Stomach (tissue), 4 donors: ENCODE measurements around the gene RUBCN.

ENCODE experiments used
- EP300 ChIP-seq: sonication (generic); formaldehyde crosslinking; IDR thresholded peaks from one replicate; pipeline ENCODE4 v1.6.1; 2017; ENCODE audit warnings: antibody characterized with exemption
- POLR2A ChIP-seq, 4 donors: fragments of 450-650 bp; IDR thresholded peaks; one replicate each; pipeline ENCODE4 v1.6.1; 2016; ENCODE audit warnings: antibody characterized with exemption in 4 of 4, control low read depth in 2 of 4, mild to moderate bottlenecking in 1 of 4, moderate library complexity in 1 of 4
- POLR2AphosphoS5 ChIP-seq, 3 donors: sonication (generic); formaldehyde crosslinking; IDR thresholded peaks; one replicate each; pipeline ENCODE4 v1.6.1; 2016; ENCODE audit warnings: antibody characterized with exemption in 3 of 3
- TF ChIP-seq, protein P1 (sequence below), 7 experiments: fragments of 450-650 bp in 4 of 7; fragments of 200-600 bp in 3 of 7; sonication (generic) in 3 of 7; IDR thresholded peaks; one replicate each; pipeline ENCODE4 v1.5.1; 2016 to 2019; ENCODE audit warnings: antibody characterized with exemption in 7 of 7, control low read depth in 2 of 7, mild to moderate bottlenecking in 1 of 7

DNA sequence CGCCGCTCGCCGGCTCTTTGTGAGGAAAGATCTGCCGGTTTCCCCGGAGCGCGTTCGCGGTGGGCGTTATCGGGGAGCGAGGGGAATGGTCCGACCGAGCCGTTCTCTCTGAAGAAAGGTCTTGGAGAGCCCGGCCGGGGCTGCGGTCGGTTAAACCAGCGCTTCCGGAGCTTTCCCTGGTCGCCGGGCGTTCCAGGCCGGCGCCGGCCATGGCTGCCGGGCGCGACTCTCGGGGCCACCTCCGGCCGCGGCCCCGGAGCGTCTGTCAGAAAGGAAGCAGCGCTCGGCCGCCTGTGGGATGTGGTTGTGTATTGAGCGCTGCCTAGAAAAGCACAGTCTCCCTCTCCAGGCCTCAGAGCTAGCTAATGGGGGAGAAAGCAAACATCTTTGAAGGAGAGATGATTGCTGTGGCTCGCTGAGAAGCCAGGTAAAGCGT, 13.7 kb upstream of the RUBCN start:
- TF ChIP-seq, protein P1, sequence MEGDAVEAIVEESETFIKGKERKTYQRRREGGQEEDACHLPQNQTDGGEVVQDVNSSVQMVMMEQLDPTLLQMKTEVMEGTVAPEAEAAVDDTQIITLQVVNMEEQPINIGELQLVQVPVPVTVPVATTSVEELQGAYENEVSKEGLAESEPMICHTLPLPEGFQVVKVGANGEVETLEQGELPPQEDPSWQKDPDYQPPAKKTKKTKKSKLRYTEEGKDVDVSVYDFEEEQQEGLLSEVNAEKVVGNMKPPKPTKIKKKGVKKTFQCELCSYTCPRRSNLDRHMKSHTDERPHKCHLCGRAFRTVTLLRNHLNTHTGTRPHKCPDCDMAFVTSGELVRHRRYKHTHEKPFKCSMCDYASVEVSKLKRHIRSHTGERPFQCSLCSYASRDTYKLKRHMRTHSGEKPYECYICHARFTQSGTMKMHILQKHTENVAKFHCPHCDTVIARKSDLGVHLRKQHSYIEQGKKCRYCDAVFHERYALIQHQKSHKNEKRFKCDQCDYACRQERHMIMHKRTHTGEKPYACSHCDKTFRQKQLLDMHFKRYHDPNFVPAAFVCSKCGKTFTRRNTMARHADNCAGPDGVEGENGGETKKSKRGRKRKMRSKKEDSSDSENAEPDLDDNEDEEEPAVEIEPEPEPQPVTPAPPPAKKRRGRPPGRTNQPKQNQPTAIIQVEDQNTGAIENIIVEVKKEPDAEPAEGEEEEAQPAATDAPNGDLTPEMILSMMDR (IDR thresholded peaks at IDR 0.05) = no peak
- TF ChIP-seq EP300 = no peak
- TF ChIP-seq POLR2AphosphoS5 (IDR thresholded peaks at IDR 0.05) = peak; percentile 16 to 49 (median 35)
- TF ChIP-seq POLR2A (IDR thresholded peaks at IDR 0.05) = no peak
